ENCODE data around the gene BEND2.
"Not testable (repeated sequence)": the region's sequence is repeated elsewhere in the genome, so short reads cannot be mapped to it uniquely, and the experiment has no call there.

The BEND2 gene

GRCh38 chrX:18220786-18221185 lies at the start of gene BEND2:
Gene BEND2, minus strand, starts transcription at chrX:18220886. Its CDS starts 136 bp downstream, at chrX:18220750.
- no peak for ATAC-seq

GRCh38 chrX:18255059-18255458 lies 34.4 kb upstream of the BEND2 start:
- no peak for ATAC-seq

- no peak for ATAC-seq
These were observed 32.1 kb upstream of the BEND2 start for GRCh38 chrX:18252644-18253359.

- ATAC-seq: not testable (repeated sequence)
These were observed 9.0 kb upstream of the BEND2 start for GRCh38 chrX:18229646-18230045.

- no peak for ATAC-seq
These were observed 7.4 kb upstream of the BEND2 start for GRCh38 chrX:18228069-18228468.

GRCh38 chrX:18227458-18227857 lies 6.8 kb upstream of the BEND2 start:
- no peak for ATAC-seq

GRCh38 chrX:18210470-18210869 lies 10.2 kb downstream of the BEND2 start:
- no peak for ATAC-seq

GRCh38 chrX:18206657-18207056 lies 14.0 kb downstream of the BEND2 start:
- ATAC-seq: no peak

GRCh38 chrX:18203631-18204030 lies 17.1 kb downstream of the BEND2 start:
- ATAC-seq: no peak

- no peak for ATAC-seq
These were observed 26.0 kb downstream of the BEND2 start for GRCh38 chrX:18194688-18195087.

- no peak for ATAC-seq
These were observed 41.2 kb downstream of the BEND2 start for GRCh38 chrX:18179446-18179845.

- no peak for ATAC-seq
These were observed 45.7 kb downstream of the BEND2 start for GRCh38 chrX:18174971-18175370.

GRCh38 chrX:18174209-18174608 lies 46.5 kb downstream of the BEND2 start:
- ATAC-seq: no peak

- no peak for ATAC-seq
These were observed 47.0 kb downstream of the BEND2 start for GRCh38 chrX:18173494-18174180.

- no peak for ATAC-seq
These were observed 47.7 kb downstream of the BEND2 start for GRCh38 chrX:18172970-18173369.

GRCh38 chrX:18170910-18171309 lies 49.8 kb downstream of the BEND2 start:
- no peak for ATAC-seq

GRCh38 chrX:18166068-18166467 lies 54.6 kb downstream of the BEND2 start:
- ATAC-seq: no peak

GRCh38 chrX:18160369-18160768 lies 60.3 kb downstream of the BEND2 start:
- no peak for ATAC-seq

- ATAC-seq: no peak
These were observed 61.7 kb downstream of the BEND2 start for GRCh38 chrX:18158963-18159362.

- no peak for ATAC-seq
These were observed 69.0 kb downstream of the BEND2 start for GRCh38 chrX:18151649-18152048.

GRCh38 chrX:18151157-18151556 lies 69.5 kb downstream of the BEND2 start:
- ATAC-seq: no peak

- ATAC-seq: no peak
These were observed 71.2 kb downstream of the BEND2 start for GRCh38 chrX:18149454-18149853.

- ATAC-seq: no peak
These were observed 73.7 kb downstream of the BEND2 start for GRCh38 chrX:18146954-18147353.

GRCh38 chrX:18146009-18146408 lies 74.7 kb downstream of the BEND2 start:
- ATAC-seq: no peak

GRCh38 chrX:18136816-18137215 lies 83.9 kb downstream of the BEND2 start:
- ATAC-seq: no peak
